Bronchial epithelial cell (primary cell): ENCODE data around the gene ACSL3. TPM values are rescaled to one million over a fixed set of nuclear protein-coding genes. Genes with fewer than 3 reads are reported as not detected.

ENCODE experiments used
- DNase-seq: peaks from one replicate; pipeline ENCODE4 v3.0.0-alpha.2; 2010; ENCODE audit warnings: low read depth
- FAIRE-seq: peaks from 2 replicates; lab custom pipeline; 2011; peaks lifted over from hg19 to GRCh38; lab: Jason Lieb, UNC
- H3K27me3 ChIP-seq: 2 replicates; pipeline ENCODE4 v1.5.1; 2011; ENCODE audit warnings: low read length; ENCODE audit not compliant: control insufficient read depth, insufficient read depth
- H3K36me3 ChIP-seq: 2 replicates; pipeline ENCODE4 v1.5.1; 2011; ENCODE audit warnings: low read length; ENCODE audit not compliant: control insufficient read depth, insufficient read depth
- H3K4me3 ChIP-seq: 2 replicates; pipeline ENCODE4 v1.5.1; 2011; ENCODE audit warnings: mild to moderate bottlenecking, low read depth, low read length, control low read depth
- total RNA-seq: library from RNA; depleted of rRNA; stranded (reverse); fragments of >200 nt; gene quantifications from 2 replicates; pipeline ENCODE4 v1.2.1, GENCODE V29; 2014
- TF ChIP-seq, protein P1 (sequence below): IDR thresholded peaks from 2 replicates; pipeline ENCODE4 v1.5.1; 2011; ENCODE audit warnings: mild to moderate bottlenecking, moderate library complexity, low read length, control low read depth, inconsistent platforms; ENCODE audit not compliant: insufficient read depth, severe bottlenecking

ACSL3 gene
- total RNA-seq, 1 donor from 2014 or later = 269 TPM

DNA sequence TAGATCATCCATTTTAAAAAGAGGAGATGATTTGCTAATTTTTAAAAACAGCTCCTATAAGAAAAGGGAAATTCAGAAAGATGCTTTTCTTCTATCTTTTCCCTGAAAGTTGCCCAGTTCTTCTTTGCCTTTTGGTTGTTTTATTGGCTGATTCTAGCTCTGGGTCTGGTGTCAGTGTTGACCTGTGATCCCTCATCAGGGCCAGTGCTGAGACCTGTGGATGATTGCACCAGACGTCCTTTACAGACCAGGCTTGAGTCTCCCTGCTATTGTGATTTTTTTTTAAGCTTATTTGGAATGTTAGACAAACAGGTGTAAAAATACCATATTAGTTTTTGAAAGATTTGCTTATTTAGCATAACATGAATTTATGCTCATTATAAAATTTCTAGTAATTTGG is 88.2 kb downstream of the ACSL3 start:
- FAIRE-seq = no peak

DNA sequence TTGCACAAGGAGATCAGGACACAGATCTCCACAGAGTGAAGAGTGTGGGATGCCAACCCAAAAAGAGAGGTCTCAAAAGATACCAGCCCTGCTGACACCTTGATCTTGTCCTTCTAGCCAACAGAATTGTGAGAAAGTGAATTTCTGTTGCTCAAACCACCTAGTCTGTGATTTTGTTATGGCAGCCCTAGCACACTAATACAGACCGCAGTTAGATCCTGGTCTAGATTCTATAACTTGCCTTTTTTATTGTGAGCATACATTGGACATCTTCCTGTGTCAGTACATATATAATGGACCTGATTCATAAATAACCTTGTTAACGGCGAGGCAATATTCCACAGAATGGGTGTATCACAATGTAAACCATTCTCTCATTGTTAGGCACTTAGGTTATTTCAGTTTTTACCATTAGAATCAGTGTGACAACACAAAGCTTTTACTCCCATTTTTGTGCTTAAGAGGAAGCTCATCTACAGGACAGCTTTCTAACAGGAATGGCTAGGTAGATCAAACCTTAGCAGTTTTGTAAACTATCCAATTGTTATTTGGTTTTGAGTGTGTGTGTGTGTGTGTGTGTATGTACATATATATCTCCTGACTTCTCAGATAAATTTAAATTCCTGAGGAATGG is 89.0 kb downstream of the ACSL3 start:
- TF ChIP-seq, protein P1, sequence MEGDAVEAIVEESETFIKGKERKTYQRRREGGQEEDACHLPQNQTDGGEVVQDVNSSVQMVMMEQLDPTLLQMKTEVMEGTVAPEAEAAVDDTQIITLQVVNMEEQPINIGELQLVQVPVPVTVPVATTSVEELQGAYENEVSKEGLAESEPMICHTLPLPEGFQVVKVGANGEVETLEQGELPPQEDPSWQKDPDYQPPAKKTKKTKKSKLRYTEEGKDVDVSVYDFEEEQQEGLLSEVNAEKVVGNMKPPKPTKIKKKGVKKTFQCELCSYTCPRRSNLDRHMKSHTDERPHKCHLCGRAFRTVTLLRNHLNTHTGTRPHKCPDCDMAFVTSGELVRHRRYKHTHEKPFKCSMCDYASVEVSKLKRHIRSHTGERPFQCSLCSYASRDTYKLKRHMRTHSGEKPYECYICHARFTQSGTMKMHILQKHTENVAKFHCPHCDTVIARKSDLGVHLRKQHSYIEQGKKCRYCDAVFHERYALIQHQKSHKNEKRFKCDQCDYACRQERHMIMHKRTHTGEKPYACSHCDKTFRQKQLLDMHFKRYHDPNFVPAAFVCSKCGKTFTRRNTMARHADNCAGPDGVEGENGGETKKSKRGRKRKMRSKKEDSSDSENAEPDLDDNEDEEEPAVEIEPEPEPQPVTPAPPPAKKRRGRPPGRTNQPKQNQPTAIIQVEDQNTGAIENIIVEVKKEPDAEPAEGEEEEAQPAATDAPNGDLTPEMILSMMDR = no peak
- FAIRE-seq (no peak), DNase-seq (no peak)
- H3K27me3 ChIP-seq = no peaks in the 10 kb centered on the region
- no peak overlapping the region for H3K4me3 ChIP-seq
- H3K36me3 ChIP-seq = no peaks in the 10 kb centered on the region

More for the DNA sequence above, 88.2 kb downstream of the ACSL3 start:
- no peak for DNase-seq
- TF ChIP-seq, protein P1 = no peak
- Histone ChIP-seq H3K27me3 (no peaks in the 10 kb centered on the region), H3K4me3 (no peak overlapping the region), H3K36me3 (no peaks in the 10 kb centered on the region)

DNA sequence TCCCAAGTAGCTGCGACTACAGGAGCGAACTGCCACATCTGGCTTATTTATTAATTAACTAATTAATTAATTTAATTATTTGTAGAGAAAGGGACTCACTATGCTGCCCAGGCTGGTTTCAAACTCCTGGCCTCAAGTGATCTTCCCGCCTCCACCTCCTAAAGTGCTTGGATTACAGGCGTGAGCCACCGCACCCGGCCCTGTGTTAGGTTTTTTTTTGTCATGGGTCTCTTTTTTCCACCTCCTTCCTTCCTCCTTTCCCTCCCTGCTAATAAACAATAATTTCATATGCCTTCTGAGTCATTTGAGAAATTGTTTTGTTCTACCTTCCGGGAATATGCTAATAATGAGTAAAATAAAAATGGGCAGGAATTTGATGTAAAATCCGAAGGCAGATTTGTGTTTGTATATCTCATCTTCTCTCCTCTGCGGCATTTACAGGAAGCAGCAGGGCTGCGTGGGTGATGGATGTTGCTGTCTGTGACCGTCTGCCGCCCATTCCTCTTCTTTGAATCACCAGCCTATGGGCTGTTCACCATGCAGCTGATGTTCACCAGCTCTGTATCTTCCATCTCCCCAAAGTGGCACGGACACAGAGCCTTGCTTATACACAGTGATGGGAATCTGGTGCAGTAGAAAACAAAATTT is 89.9 kb downstream of the ACSL3 start:
- Histone ChIP-seq H3K36me3 (no peaks in the 10 kb centered on the region), H3K27me3 (no peaks in the 10 kb centered on the region), H3K4me3 (no peak overlapping the region)
- TF ChIP-seq, protein P1 = no peak
- DNase-seq = no peak
- no peak for FAIRE-seq

DNA sequence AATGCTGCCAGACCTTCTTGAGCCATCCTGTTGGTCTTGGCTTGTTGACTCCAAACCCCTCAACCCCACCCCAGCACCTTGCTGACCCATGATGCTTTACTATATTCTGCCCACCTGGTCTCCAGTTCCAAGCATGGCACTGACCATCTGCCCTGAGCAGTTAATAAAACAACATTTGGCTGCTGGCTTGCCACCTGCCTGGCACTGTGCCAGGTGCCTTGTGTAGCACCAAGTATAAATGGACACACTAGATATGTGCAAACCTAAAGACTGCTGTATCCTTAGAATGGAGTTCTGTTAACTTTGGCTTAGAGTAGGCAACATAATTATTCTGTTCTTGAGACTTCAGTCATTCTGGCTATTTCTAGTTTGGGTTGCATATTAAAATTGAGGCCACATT is 91.4 kb downstream of the ACSL3 start:
- no peak for FAIRE-seq
- H3K27me3 ChIP-seq = no peaks in the 10 kb centered on the region
- no peaks in the 10 kb centered on the region for H3K36me3 ChIP-seq
- no peak for DNase-seq
- no peak overlapping the region for H3K4me3 ChIP-seq
- TF ChIP-seq, protein P1 = no peak

DNA sequence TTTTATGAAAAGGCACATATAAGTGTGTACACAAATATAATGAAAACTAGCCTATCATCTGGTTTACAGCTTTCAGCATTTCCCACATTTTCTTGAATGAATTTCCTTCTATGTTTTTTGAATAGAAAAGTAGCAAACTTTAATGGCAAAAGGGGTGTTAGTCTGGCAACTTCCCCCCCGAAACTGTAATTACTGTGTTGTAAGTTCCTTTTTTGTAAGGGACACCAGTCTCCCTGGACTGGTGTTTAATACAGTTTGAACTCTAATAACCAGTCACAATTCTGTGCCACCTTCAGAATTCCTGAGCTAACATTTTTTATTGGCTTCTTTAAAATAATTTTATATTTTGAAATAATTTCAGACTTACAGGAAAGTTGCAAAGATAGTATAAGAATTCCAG is 94.2 kb downstream of the ACSL3 start:
- TF ChIP-seq, protein P1 = no peak

More for the DNA sequence above, 94.2 kb downstream of the ACSL3 start:
- no peak for FAIRE-seq
- no peak for DNase-seq
- H3K36me3 ChIP-seq = no peaks in the 10 kb centered on the region
- no peaks in the 10 kb centered on the region for H3K27me3 ChIP-seq
- H3K4me3 ChIP-seq = no peak overlapping the region
